CD4-positive, alpha-beta T cell (primary cell): ENCODE results near the gene CLIP2. TPM values are rescaled to one million over a fixed set of nuclear protein-coding genes. Genes with fewer than 3 reads are reported as not detected.
"Not testable (repeated sequence)": the region's sequence is repeated elsewhere in the genome, so short reads cannot be mapped to it uniquely, and the experiment has no call there.

Source experiments
- ATAC-seq: fragments of 200-7000 bp; cut with Tn5 transposase; one replicate; pipeline ENCODE4 v1.10.0; 2022; ENCODE audit warnings: mild to moderate bottlenecking; ENCODE audit not compliant: poor library complexity
- CTCF ChIA-PET: fragments of 350-600 bp; sonication (Branson Sonifier 250); formaldehyde crosslinking; loops from one replicate; lab custom pipeline; 2021; ENCODE audit warnings: antibody characterized with exemption, inconsistent platforms; lab: Charles Lee
- POLR2A ChIA-PET: fragments of 350-600 bp; sonication (Branson Sonifier 250); formaldehyde crosslinking; loops from one replicate; lab custom pipeline; 2021; ENCODE audit warnings: antibody characterized with exemption, inconsistent platforms; lab: Charles Lee
- DNase-seq, 14 experiments: peaks; one replicate each; pipeline ENCODE4 v3.0.0-alpha.2; 2013 to 2020; ENCODE audit warnings: mixed read lengths in 2 of 14
- H3K27ac ChIP-seq, 2 donors: one replicate each; pipeline versions ENCODE4 v1.5.1 to v1.7.0; 2013; ENCODE audit warnings: low read length in 2 of 2, low read depth in 1 of 2, mild to moderate bottlenecking in 1 of 2
- H3K27me3 ChIP-seq, 2 experiments: 1 replicate in 1 of 2; 2 replicates in 1 of 2; pipeline versions ENCODE4 v1.6.1 to v1.7.0; 2013; ENCODE audit warnings: low read length in 2 of 2, control low read depth in 1 of 2, mild to moderate bottlenecking in 1 of 2, moderate library complexity in 1 of 2; ENCODE audit not compliant: insufficient read depth in 2 of 2, control insufficient read depth in 1 of 2
- H3K36me3 ChIP-seq: one replicate; pipeline ENCODE4 v1.6.1; 2013; ENCODE audit warnings: low read length, control low read depth; ENCODE audit not compliant: insufficient read depth
- H3K4me1 ChIP-seq: one replicate; pipeline ENCODE4 v1.6.1; 2013; ENCODE audit warnings: low read length, control low read depth; ENCODE audit not compliant: insufficient read depth
- H3K4me3 ChIP-seq: one replicate; pipeline ENCODE4 v1.5.1; 2013; ENCODE audit warnings: mild to moderate bottlenecking, low read length, moderate library complexity
- H3K9me3 ChIP-seq, 2 experiments: 1 replicate in 1 of 2; 2 replicates in 1 of 2; pipeline versions ENCODE4 v1.6.1 to v1.7.0; 2013; ENCODE audit warnings: low read length in 2 of 2, mild to moderate bottlenecking in 2 of 2, control low read depth in 1 of 2, moderate library complexity in 1 of 2; ENCODE audit not compliant: control insufficient read depth in 1 of 2, insufficient read depth in 1 of 2
- H3K27ac Mint-ChIP-seq: one replicate; pipeline ENCODE4 v1.8.0; 2020; ENCODE audit warnings: mixed read lengths
- H3K27me3 Mint-ChIP-seq: one replicate; pipeline ENCODE4 v1.8.0; 2021; ENCODE audit warnings: mixed read lengths
- H3K36me3 Mint-ChIP-seq: one replicate; pipeline ENCODE4 v1.8.0; 2021; ENCODE audit warnings: low read depth, mixed read lengths
- H3K4me1 Mint-ChIP-seq: one replicate; pipeline ENCODE4 v1.8.0; 2021; ENCODE audit warnings: low read depth, mixed read lengths
- H3K4me3 Mint-ChIP-seq: one replicate; pipeline ENCODE4 v1.8.0; 2020; ENCODE audit warnings: mild to moderate bottlenecking, mixed read lengths
- H3K9me3 Mint-ChIP-seq: one replicate; pipeline ENCODE4 v1.8.0; 2020; ENCODE audit warnings: mixed read lengths
- intact Hi-C, 2 experiments: fragments of 100-400 bp; cut with DNase I in 1 of 2; cut with micrococcal nuclease in 1 of 2; formaldehyde crosslinking; loops; one replicate each; pipeline versions ENCODE4 v1.15.1 to v1.9.0; 2023 to 2025; cut with DNase I, micrococcal nuclease
- total RNA-seq, 174 experiments: library from RNA in 2 of 174; stranded (reverse) in 2 of 174; gene quantifications; one replicate each; pipeline ENCODE4 v1.2.3 and lab custom pipeline; 2021 to 2026
- TF ChIP-seq, protein P1 (sequence below): fragments of 200-600 bp; IDR thresholded peaks from one replicate; pipeline ENCODE4 v1.8.0; 2022; ENCODE audit warnings: antibody characterized with exemption, mild to moderate bottlenecking

The CLIP2 gene
- total RNA-seq, 2 experiments from 2014 or later = 2.4 to 2.7 TPM

DNA sequence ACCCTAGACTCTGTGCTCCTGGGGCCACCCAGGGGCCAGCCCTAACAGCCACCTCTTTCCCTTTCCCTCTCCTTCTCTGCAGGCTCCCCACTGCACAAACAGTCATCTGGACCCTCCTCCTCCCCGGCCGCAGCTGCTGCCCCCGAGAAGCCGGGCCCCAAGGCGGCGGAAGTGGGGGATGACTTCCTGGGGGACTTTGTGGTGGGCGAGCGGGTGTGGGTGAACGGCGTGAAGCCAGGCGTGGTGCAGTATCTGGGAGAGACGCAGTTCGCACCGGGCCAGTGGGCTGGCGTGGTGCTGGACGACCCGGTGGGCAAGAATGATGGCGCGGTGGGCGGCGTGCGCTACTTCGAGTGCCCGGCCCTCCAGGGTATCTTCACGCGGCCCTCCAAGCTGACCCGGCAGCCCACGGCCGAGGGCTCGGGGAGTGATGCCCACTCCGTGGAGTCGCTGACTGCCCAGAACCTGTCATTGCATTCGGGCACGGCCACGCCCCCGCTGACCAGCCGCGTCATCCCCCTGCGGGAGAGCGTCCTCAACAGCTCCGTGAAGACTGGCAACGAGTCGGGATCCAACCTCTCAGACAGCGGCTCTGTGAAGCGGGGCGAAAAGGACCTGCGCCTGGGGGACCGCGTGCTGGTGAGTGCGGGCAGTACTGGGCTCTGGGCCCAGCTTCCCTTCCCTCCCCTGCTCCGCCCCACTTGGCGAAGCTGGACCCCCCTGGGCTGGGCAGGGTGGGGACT, 49.3 kb downstream of the CLIP2 start:
- TF ChIP-seq, protein P1, sequence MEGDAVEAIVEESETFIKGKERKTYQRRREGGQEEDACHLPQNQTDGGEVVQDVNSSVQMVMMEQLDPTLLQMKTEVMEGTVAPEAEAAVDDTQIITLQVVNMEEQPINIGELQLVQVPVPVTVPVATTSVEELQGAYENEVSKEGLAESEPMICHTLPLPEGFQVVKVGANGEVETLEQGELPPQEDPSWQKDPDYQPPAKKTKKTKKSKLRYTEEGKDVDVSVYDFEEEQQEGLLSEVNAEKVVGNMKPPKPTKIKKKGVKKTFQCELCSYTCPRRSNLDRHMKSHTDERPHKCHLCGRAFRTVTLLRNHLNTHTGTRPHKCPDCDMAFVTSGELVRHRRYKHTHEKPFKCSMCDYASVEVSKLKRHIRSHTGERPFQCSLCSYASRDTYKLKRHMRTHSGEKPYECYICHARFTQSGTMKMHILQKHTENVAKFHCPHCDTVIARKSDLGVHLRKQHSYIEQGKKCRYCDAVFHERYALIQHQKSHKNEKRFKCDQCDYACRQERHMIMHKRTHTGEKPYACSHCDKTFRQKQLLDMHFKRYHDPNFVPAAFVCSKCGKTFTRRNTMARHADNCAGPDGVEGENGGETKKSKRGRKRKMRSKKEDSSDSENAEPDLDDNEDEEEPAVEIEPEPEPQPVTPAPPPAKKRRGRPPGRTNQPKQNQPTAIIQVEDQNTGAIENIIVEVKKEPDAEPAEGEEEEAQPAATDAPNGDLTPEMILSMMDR = no peak
- POLR2A ChIA-PET = no interaction called here
- H3K27me3 Mint-ChIP-seq = no peaks in the 10 kb centered on the region
- H3K27ac Mint-ChIP-seq = no peak overlapping the region
- no peaks in the 10 kb centered on the region for H3K4me1 Mint-ChIP-seq
- CTCF ChIA-PET = no interaction called here
- no peak overlapping the region for H3K4me3 Mint-ChIP-seq
- intact Hi-C loops = no loop called here
- Histone ChIP-seq H3K4me3 (no peak overlapping the region), H3K27me3 (no peaks in the 10 kb centered on the region), H3K4me1 (no peaks in the 10 kb centered on the region), H3K27ac (no peak overlapping the region), H3K9me3 (no peaks in the 10 kb centered on the region), H3K36me3 (no peaks in the 10 kb centered on the region)
- no peak for DNase-seq
- H3K9me3 Mint-ChIP-seq = no peaks in the 10 kb centered on the region
- no peaks in the 10 kb centered on the region for H3K36me3 Mint-ChIP-seq
- no peak for ATAC-seq

DNA sequence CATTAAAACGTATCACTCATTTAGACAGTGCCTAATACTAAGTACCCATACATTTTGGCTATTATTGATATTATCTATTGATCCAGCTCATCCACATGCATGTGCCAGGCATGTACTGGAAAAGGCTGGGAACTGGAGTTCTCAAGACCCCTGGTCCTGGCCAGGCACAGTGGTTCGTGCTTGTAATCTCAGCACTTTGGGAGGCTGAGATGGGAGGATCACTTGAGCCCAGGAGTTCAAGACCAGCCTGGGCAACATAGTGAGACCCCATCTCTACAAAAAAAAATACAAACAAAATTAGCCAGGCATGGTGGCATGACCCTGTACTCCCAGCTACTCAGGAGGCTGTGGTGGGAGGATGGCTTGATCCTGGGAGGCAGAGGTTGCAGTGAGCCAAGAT, 50.4 kb downstream of the CLIP2 start:
- H3K4me3 ChIP-seq, H3K4me1 ChIP-seq, ATAC-seq, H3K4me1 Mint-ChIP-seq, H3K36me3 ChIP-seq, POLR2A ChIA-PET, H3K9me3 ChIP-seq, H3K27ac ChIP-seq, H3K27ac Mint-ChIP-seq, DNase-seq, H3K9me3 Mint-ChIP-seq, H3K27me3 Mint-ChIP-seq, H3K4me3 Mint-ChIP-seq, H3K27me3 ChIP-seq, CTCF ChIA-PET, H3K36me3 Mint-ChIP-seq, intact Hi-C loops: not testable (repeated sequence)

DNA sequence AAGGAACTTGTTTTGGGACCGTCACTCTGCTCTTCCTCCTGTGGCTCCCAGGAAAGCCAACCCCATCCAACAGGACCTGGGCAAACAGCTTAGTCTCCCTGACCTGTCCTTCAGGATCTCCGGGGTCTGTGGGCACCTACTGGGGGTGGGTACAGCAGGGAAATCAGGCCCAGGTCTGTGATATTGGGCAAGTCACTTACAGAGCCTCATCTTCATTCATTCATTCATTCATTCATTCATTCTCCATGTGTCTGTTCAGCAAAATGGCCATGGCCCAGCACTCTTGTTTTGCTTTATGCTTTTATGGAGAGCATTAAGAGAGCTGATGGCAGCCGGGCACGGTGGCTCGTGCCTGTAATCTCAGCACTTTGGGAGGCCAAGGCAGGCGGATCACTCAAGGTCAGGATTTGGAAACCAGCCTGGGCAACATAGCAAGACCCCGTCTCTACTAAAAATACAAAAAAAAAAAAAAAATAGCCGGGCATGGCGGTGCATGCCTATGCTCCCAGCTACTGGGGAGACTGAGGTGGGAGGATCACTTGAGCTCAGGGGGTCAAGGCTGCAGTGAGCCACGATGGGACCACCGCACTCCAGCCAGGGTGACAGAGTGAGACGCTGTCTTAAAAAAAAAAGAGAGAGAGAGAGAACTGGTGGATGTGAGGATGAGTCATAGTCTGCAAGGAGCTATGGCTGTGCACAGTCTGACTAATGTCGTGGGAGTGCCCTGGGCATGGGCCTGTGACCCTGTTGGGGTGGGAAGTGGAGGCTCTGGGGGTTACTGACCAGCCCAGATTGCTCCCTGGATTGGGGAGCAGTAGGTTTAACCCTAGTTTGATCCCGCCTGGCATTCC, 54.3 kb downstream of the CLIP2 start:
- H3K4me1 Mint-ChIP-seq = no peaks in the 10 kb centered on the region

More for the DNA sequence above, 54.3 kb downstream of the CLIP2 start:
- no peak overlapping the region for H3K4me3 ChIP-seq
- TF ChIP-seq, protein P1 = no peak
- no peak overlapping the region for H3K4me3 Mint-ChIP-seq
- ChIA-PET POLR2A (no interaction called here), CTCF (no interaction called here)
- DNase-seq (no peak), ATAC-seq (no peak)
- H3K27me3 Mint-ChIP-seq = no peaks in the 10 kb centered on the region
- H3K36me3 ChIP-seq = no peaks in the 10 kb centered on the region
- H3K4me1 ChIP-seq = no peaks in the 10 kb centered on the region
- H3K36me3 Mint-ChIP-seq = no peaks in the 10 kb centered on the region
- intact Hi-C loops = no loop called here
- H3K9me3 Mint-ChIP-seq = no peaks in the 10 kb centered on the region
- H3K9me3 ChIP-seq = no peaks in the 10 kb centered on the region
- H3K27ac Mint-ChIP-seq = no peak overlapping the region
- H3K27ac ChIP-seq = no peak overlapping the region
- no peaks in the 10 kb centered on the region for H3K27me3 ChIP-seq
